ENCODE data around the gene SRC. TPM values are rescaled to one million over a fixed set of nuclear protein-coding genes. Genes with fewer than 3 reads are reported as not detected.

Gene SRC
- total RNA-seq, 1 experiment from 2014 or later: 42.3 TPM

- H3K36me3 ChIP-seq (ENCODE audit: control insufficient read depth in 1 of 2, insufficient read depth in 2 of 2, low read length in 2 of 2): peaks cover 3 to 8% of the 10 kb centered on the region in 2 experiments; a peak in 2 of 4 replicates
- ChIA-PET POLR2A (no interaction called here), CTCF (no interaction called here), RAD21 (ENCODE audit: low non-redundant PET in 1 of 2, low total read pairs in 2 of 2, uncharacterized antibody in 2 of 2, unreplicated experiment in 2 of 2) (no interaction called here)
- H3K4me3 ChIP-seq (replicated peaks in 1 of 2; ENCODE audit: low read depth in 1 of 2, low read length in 2 of 2): no peak overlapping the region
- no peak for DNase-seq (ENCODE audit: low read depth, low spot score)
- no peaks in the 10 kb centered on the region for H3K9me2 ChIP-seq (ENCODE audit: insufficient read depth)
- intact Hi-C loops (cut with micrococcal nuclease): no loop called here
- BruUV-seq (replicated peaks): no TSS peak
- H4K20me1 ChIP-seq (ENCODE audit: insufficient read depth): no peaks in the 10 kb centered on the region
- no peaks in the 10 kb centered on the region for H3K9me3 ChIP-seq (ENCODE audit: control insufficient read depth in 1 of 2, insufficient read depth in 1 of 2, low read depth in 1 of 2, low read length in 2 of 2)
- no peak overlapping the region for H3K9ac ChIP-seq (ENCODE audit: low read length)
- no peak for ATAC-seq
- TF ChIP-seq TCF7L2 (IDR thresholded peaks at IDR 0.05; ENCODE audit: borderline replicate concordance, extremely low read depth, insufficient read depth, insufficient read length) (no peak), SRF (IDR thresholded peaks at IDR 0.05; ENCODE audit: low read depth) (no peak), ZNF274 (IDR thresholded peaks at IDR 0.05; ENCODE audit: low read depth, low read length) (no peak), SP1 (IDR thresholded peaks at IDR 0.05; ENCODE audit: low read depth) (no peak), POLR2A (IDR thresholded peaks at IDR 0.05; ENCODE audit: borderline replicate concordance, extremely low read depth, insufficient read depth, insufficient read length) (no peak), POLR2AphosphoS5 (IDR thresholded peaks at IDR 0.05; ENCODE audit: low read depth, low read length) (no peak), ELF1 (IDR thresholded peaks at IDR 0.05; ENCODE audit: borderline replicate concordance, low read depth) (no peak), RAD21 (IDR thresholded peaks at IDR 0.05; ENCODE audit: low read depth) (no peak), REST (IDR thresholded peaks at IDR 0.05; ENCODE audit: low read depth) (no peak), FOSL1 (IDR thresholded peaks at IDR 0.05; ENCODE audit: low read depth) (no peak)
- TF ChIP-seq, protein P1, sequence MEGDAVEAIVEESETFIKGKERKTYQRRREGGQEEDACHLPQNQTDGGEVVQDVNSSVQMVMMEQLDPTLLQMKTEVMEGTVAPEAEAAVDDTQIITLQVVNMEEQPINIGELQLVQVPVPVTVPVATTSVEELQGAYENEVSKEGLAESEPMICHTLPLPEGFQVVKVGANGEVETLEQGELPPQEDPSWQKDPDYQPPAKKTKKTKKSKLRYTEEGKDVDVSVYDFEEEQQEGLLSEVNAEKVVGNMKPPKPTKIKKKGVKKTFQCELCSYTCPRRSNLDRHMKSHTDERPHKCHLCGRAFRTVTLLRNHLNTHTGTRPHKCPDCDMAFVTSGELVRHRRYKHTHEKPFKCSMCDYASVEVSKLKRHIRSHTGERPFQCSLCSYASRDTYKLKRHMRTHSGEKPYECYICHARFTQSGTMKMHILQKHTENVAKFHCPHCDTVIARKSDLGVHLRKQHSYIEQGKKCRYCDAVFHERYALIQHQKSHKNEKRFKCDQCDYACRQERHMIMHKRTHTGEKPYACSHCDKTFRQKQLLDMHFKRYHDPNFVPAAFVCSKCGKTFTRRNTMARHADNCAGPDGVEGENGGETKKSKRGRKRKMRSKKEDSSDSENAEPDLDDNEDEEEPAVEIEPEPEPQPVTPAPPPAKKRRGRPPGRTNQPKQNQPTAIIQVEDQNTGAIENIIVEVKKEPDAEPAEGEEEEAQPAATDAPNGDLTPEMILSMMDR (IDR thresholded peaks at IDR 0.05 in 2 of 3, conservative IDR thresholded peaks at IDR 0.05 in 1 of 3; ENCODE audit: borderline replicate concordance in 1 of 3, insufficient read depth in 1 of 3, low read depth in 2 of 3, low read length in 2 of 3): no peak
- no peaks in the 10 kb centered on the region for H3K4me1 ChIP-seq (ENCODE audit: control insufficient read depth in 1 of 2, insufficient read depth in 2 of 2, low read length in 2 of 2)
- H2AFZ ChIP-seq (ENCODE audit: low read depth, low read length, poor library complexity, severe bottlenecking): no peak overlapping the region
- H3K27me3 ChIP-seq (ENCODE audit: insufficient read depth, low read length): no peaks in the 10 kb centered on the region
- no peak overlapping the region for H3K27ac ChIP-seq (ENCODE audit: low read depth, low read length)
- no peak overlapping the region for H3K4me2 ChIP-seq (ENCODE audit: low read length)
- peaks cover 76% of the 10 kb centered on the region for H3K79me2 ChIP-seq (ENCODE audit: insufficient read depth, low read length)
Measured at GRCh38 chr20:37361336-37361735, 15.4 kb downstream of the SRC start.

All from HCT116 (cell line).